ENCODE data around the gene SLC2A13.

SLC2A13 gene

DNA sequence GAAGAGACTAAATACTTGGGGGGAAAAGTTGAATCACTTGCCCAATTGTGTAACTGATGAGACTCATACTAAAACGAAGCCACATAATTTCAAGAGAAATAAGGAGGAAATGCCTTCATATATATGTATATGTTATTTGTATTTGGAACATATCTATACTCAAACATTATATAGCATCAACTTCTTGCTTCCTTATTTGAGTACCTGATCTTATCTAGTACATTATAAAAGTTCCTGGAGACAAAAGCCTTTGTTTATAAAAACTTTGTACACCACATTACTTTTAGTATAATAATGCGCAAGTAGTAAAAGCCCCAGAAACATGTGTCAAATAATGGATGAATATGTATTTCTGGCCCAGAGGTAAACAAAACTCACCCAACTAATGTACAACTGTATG is 92.0 kb downstream of the SLC2A13 start:
- H3K4me1 ChIP-seq (ENCODE audit: insufficient read depth, poor library complexity, severe bottlenecking), result no peaks in the 10 kb centered on the region
- ATAC-seq (ENCODE audit: low read depth), result no peak
- H3K27ac ChIP-seq (ENCODE audit: poor library complexity, severe bottlenecking), result no peak overlapping the region
- H3K4me3 ChIP-seq (ENCODE audit: severe bottlenecking), result no peak overlapping the region
- no peaks in the 10 kb centered on the region for H3K27me3 ChIP-seq (ENCODE audit: insufficient read depth, poor library complexity, severe bottlenecking)
- H3K9me3 ChIP-seq (ENCODE audit: severe bottlenecking), result no peaks in the 10 kb centered on the region
- DNase-seq (ENCODE audit: low spot score), result no peak
- H3K36me3 ChIP-seq (ENCODE audit: low read depth), result no peaks in the 10 kb centered on the region
- TF ChIP-seq, protein P1, sequence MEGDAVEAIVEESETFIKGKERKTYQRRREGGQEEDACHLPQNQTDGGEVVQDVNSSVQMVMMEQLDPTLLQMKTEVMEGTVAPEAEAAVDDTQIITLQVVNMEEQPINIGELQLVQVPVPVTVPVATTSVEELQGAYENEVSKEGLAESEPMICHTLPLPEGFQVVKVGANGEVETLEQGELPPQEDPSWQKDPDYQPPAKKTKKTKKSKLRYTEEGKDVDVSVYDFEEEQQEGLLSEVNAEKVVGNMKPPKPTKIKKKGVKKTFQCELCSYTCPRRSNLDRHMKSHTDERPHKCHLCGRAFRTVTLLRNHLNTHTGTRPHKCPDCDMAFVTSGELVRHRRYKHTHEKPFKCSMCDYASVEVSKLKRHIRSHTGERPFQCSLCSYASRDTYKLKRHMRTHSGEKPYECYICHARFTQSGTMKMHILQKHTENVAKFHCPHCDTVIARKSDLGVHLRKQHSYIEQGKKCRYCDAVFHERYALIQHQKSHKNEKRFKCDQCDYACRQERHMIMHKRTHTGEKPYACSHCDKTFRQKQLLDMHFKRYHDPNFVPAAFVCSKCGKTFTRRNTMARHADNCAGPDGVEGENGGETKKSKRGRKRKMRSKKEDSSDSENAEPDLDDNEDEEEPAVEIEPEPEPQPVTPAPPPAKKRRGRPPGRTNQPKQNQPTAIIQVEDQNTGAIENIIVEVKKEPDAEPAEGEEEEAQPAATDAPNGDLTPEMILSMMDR (IDR thresholded peaks at IDR 0.05; ENCODE audit: poor library complexity, severe bottlenecking), result no peak

DNA sequence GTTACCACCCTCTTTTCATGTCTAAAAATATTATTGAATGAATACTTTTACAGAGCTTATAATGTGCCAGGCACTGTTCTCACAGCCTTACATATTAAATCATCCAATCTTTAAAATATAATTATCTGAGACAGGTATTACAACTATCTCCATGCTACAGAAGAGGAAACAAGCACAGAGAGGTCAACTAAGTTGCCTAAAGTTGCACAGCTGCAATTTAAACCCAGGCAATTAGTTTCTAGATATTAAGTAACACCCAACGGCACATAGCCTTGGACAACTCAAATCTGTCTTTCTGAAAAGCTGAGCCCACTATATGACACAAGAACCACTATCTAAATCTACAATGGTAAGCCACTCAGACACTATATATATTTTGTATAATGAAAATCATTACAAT is 92.6 kb downstream of the SLC2A13 start:
- ATAC-seq (ENCODE audit: low read depth), result no peak

DNA sequence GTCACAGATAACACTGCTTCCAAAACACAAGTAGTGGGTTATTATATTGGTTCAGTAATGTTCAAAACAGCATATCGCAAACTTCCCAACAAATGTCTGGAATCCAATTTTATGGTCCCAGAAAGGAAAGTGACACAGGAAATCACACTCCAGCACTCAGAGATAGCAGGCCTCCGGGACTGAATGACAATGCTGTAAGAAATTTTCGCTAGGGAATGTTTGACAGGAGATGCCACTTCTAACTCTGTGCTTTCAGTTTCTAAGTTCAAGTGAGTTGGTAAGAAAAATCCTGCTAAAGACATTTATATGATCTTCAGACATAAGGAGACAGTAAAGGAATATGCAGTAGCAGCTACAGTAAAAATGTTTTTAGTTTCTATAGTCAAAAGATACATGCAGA is 93.2 kb downstream of the SLC2A13 start:
- Histone ChIP-seq H3K4me3 (ENCODE audit: severe bottlenecking) (no peak overlapping the region), H3K9me3 (ENCODE audit: severe bottlenecking) (no peaks in the 10 kb centered on the region), H3K36me3 (ENCODE audit: low read depth) (no peaks in the 10 kb centered on the region), H3K27me3 (ENCODE audit: insufficient read depth, poor library complexity, severe bottlenecking) (no peaks in the 10 kb centered on the region), H3K27ac (ENCODE audit: poor library complexity, severe bottlenecking) (no peak overlapping the region), H3K4me1 (ENCODE audit: insufficient read depth, poor library complexity, severe bottlenecking) (no peaks in the 10 kb centered on the region)
- ATAC-seq (ENCODE audit: low read depth) (no peak), DNase-seq (ENCODE audit: low spot score) (no peak)
- TF ChIP-seq, protein P1 (IDR thresholded peaks at IDR 0.05; ENCODE audit: poor library complexity, severe bottlenecking), result no peak

More for the DNA sequence above, 92.6 kb downstream of the SLC2A13 start:
- TF ChIP-seq, protein P1 (IDR thresholded peaks at IDR 0.05; ENCODE audit: poor library complexity, severe bottlenecking), result no peak
- Histone ChIP-seq H3K4me1 (ENCODE audit: insufficient read depth, poor library complexity, severe bottlenecking) (no peaks in the 10 kb centered on the region), H3K9me3 (ENCODE audit: severe bottlenecking) (no peaks in the 10 kb centered on the region), H3K27me3 (ENCODE audit: insufficient read depth, poor library complexity, severe bottlenecking) (no peaks in the 10 kb centered on the region), H3K27ac (ENCODE audit: poor library complexity, severe bottlenecking) (no peak overlapping the region), H3K4me3 (ENCODE audit: severe bottlenecking) (no peak overlapping the region), H3K36me3 (ENCODE audit: low read depth) (no peaks in the 10 kb centered on the region)
- no peak for DNase-seq (ENCODE audit: low spot score)

DNA sequence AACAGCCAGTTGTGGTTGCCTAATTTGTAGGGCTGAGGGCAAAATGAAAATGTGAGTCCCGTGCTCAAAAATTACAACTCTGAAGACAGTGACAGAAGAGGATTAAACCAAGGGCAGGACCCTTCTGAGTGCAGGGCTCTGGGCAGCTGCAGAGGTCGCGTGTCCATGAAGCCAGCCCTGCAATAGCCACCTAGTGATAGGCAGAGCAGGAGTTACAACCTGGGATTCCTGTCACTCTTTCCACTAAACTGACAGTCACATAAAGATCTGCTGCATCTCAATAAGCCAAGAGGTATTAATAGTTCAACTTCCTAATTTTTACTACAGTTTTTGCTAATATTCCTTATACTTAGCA is 94.1 kb downstream of the SLC2A13 start:
- ATAC-seq (ENCODE audit: low read depth), result no peak
- no peak for DNase-seq (ENCODE audit: low spot score)
- no peaks in the 10 kb centered on the region for H3K4me1 ChIP-seq (ENCODE audit: insufficient read depth, poor library complexity, severe bottlenecking)
- no peak overlapping the region for H3K4me3 ChIP-seq (ENCODE audit: severe bottlenecking)
- H3K27me3 ChIP-seq (ENCODE audit: insufficient read depth, poor library complexity, severe bottlenecking), result no peaks in the 10 kb centered on the region
- H3K27ac ChIP-seq (ENCODE audit: poor library complexity, severe bottlenecking), result no peak overlapping the region
- no peaks in the 10 kb centered on the region for H3K36me3 ChIP-seq (ENCODE audit: low read depth)
- H3K9me3 ChIP-seq (ENCODE audit: severe bottlenecking), result no peaks in the 10 kb centered on the region
- TF ChIP-seq, protein P1 (IDR thresholded peaks at IDR 0.05; ENCODE audit: poor library complexity, severe bottlenecking), result no peak

DNA sequence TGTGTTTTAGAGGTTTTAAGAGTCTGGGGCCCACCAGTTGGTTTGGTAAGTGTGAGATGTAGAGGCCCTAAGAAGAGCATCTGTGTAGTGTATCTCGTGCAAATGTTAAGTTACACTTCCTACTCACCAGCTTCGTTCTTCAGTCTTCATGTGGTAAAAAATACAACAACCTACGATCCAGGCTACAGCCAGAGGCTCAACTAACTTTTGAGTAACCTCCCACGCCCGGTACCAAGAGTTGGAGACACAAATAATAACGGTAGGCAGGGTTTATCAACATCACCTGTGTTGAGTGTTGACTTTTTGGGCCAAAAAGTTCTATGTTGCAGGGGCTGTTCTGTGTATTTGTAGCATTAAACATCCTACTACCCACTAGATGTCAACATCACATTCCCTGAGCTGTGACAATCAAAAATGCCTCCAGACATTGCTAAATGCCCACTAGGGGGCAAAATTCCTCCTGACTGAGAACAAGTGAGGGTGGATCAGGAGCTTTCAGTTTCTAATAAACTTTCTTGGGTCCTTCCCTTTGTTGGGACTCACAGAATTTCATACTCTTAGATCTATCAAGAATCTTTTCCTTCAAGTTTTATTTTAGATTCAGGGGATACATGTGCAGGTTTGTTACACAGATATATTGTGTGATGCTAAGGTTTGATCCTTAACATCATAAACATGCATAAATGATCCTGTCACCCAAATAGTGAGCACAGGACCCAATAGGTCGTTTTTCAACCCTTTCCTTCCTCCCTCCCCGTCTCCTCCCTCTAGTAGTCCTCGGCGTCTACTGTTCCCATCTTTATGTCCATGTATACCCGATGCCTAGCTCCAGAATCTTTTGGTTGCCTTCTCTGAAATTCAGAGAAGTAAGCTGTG is 94.7 kb downstream of the SLC2A13 start:
- Histone ChIP-seq H3K27me3 (ENCODE audit: insufficient read depth, poor library complexity, severe bottlenecking) (no peaks in the 10 kb centered on the region), H3K36me3 (ENCODE audit: low read depth) (no peaks in the 10 kb centered on the region), H3K27ac (ENCODE audit: poor library complexity, severe bottlenecking) (no peak overlapping the region), H3K4me3 (ENCODE audit: severe bottlenecking) (no peak overlapping the region), H3K4me1 (ENCODE audit: insufficient read depth, poor library complexity, severe bottlenecking) (no peaks in the 10 kb centered on the region), H3K9me3 (ENCODE audit: severe bottlenecking) (no peaks in the 10 kb centered on the region)
- DNase-seq (ENCODE audit: low spot score) (no peak), ATAC-seq (ENCODE audit: low read depth) (peak; percentile 87)
- TF ChIP-seq, protein P1 (IDR thresholded peaks at IDR 0.05; ENCODE audit: poor library complexity, severe bottlenecking), result peak; percentile 84
